Measurements from ENCODE around the gene ZSCAN30. TPM values are rescaled to one million over a fixed set of nuclear protein-coding genes. Genes with fewer than 3 reads are reported as not detected.

Gene ZSCAN30
- total and polyA plus RNA-seq, 9 of the 15 experiments (the other 6 are each of a cell fraction or from before 2014, with no cell fraction given), result 4.6 to 13.6 (median 10.8) TPM

DNA sequence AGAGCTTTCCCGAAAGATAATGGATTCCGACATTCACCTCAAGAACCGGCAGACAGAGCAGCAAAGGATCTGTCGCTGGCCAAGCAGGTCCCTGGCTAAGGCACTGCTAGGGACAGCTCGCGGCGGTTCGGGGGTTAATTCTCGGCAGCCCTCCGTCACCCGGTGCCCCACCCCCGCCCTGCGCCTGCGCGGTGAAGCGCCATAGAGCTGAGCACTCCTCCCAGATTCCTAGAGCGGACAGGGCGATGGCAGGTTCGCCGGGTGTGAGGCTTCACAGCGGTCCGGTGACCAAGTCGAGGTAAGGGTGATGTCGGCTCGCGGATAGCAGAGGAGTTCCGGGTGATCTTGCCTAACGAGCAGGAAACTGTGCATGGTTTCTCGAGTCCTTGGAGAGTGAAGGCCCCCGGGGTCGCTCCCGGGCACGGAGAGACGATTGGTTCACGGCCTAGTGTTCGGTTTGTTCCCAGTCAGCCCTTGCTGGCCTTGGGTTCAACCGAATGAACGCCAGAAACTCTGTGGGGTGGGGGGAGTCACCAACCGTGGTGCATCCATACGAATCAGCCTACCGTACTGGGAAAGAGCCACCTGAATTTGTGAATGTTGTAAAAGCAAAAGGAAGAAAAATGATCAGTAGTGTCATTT, at the start of gene ZSCAN30 (continued):
- TF ChIP-seq ZNF282 (CRISPR knock-in tag; IDR thresholded peaks at IDR 0.05), result no peak
- TF ChIP-seq ZNF24 (IDR thresholded peaks at IDR 0.05), result peak; percentile 57; the same call in 1 of the 2 replicates
- peak; percentile 78 for TF ChIP-seq ELF1 (tag; IDR thresholded peaks at IDR 0.05)
- 0 out of 6 replicates have a peak, but pooled peaks of 1 of the 3 experiments have one; percentile 27 for TF ChIP-seq ZBTB11 (CRISPR knock-in tag; IDR thresholded peaks at IDR 0.05)
- TF ChIP-seq TRIM24 (IDR thresholded peaks at IDR 0.05), result peak in 1 of 2 experiments; percentile 72; a peak in 2 of 4 replicates
- peak; percentile 77 for TF ChIP-seq HCFC1 (IDR thresholded peaks at IDR 0.05; ENCODE audit: low read depth, low read length)
- peak; percentile 82 for TF ChIP-seq MBD2 (IDR thresholded peaks at IDR 0.05; ENCODE audit: borderline replicate concordance, low read depth)
- TF ChIP-seq MYBL2 (IDR thresholded peaks at IDR 0.05; ENCODE audit: low read depth), result no peak
- TF ChIP-seq MYBL2 (CRISPR knock-in tag; IDR thresholded peaks at IDR 0.05; ENCODE audit: borderline replicate concordance), result no peak
- peak; percentile 80; the same call in 1 of the 2 replicates for TF ChIP-seq ESRRA (IDR thresholded peaks at IDR 0.05; ENCODE audit: borderline replicate concordance, low read depth)
- TF ChIP-seq XRCC5 (IDR thresholded peaks at IDR 0.05; ENCODE audit: low read depth, low read length), result peak; percentile 94; the same call in 1 of the 2 replicates
- TF ChIP-seq, protein P1, sequence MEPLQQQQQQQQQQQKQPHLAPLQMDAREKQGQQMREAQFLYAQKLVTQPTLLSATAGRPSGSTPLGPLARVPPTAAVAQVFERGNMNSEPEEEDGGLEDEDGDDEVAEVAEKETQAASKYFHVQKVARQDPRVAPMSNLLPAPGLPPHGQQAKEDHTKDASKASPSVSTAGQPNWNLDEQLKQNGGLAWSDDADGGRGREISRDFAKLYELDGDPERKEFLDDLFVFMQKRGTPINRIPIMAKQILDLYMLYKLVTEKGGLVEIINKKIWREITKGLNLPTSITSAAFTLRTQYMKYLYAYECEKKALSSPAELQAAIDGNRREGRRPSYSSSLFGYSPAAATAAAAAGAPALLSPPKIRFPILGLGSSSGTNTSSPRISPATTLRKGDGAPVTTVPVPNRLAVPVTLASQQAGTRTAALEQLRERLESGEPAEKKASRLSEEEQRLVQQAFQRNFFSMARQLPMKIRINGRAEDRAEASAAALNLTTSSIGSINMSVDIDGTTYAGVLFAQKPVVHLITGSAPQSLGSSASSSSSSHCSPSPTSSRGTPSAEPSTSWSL (CRISPR knock-in tag; IDR thresholded peaks at IDR 0.05; ENCODE audit: borderline replicate concordance), result no peak
- TF ChIP-seq HDAC6 (IDR thresholded peaks at IDR 0.05; ENCODE audit: low read depth, low read length), result no peak
- peak; percentile 77 for TF ChIP-seq SETDB1 (IDR thresholded peaks at IDR 0.05; ENCODE audit: low read length)
- no peak for TF ChIP-seq HIVEP1 (CRISPR knock-in tag; IDR thresholded peaks at IDR 0.05)
- no peak for TF ChIP-seq MCM3 (IDR thresholded peaks at IDR 0.05)
- 0 out of 2 replicates have a peak, but pooled peaks have one; percentile 30 for TF ChIP-seq ZC3H11A (IDR thresholded peaks at IDR 0.05; ENCODE audit: low read depth, low read length)
- no peak for TF ChIP-seq ZNF644 (tag; IDR thresholded peaks at IDR 0.05; ENCODE audit: low read depth)
- no peak for TF ChIP-seq MECOM (CRISPR knock-in tag; IDR thresholded peaks at IDR 0.05)
- peak; percentile 6 to 96; a peak in 3 of 4 replicates for TF ChIP-seq TEAD1 (CRISPR knock-in tag; IDR thresholded peaks at IDR 0.05)
- TF ChIP-seq SMAD3 (CRISPR knock-in tag; conservative IDR thresholded peaks at IDR 0.05), result no peak
- TF ChIP-seq, protein P2, sequence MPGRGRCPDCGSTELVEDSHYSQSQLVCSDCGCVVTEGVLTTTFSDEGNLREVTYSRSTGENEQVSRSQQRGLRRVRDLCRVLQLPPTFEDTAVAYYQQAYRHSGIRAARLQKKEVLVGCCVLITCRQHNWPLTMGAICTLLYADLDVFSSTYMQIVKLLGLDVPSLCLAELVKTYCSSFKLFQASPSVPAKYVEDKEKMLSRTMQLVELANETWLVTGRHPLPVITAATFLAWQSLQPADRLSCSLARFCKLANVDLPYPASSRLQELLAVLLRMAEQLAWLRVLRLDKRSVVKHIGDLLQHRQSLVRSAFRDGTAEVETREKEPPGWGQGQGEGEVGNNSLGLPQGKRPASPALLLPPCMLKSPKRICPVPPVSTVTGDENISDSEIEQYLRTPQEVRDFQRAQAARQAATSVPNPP (IDR thresholded peaks at IDR 0.05; ENCODE audit: borderline replicate concordance, insufficient read depth, insufficient read length), result no peak

Data from K562 (cell line).